Neural crest cell (in vitro differentiated cells): ENCODE data around the gene GPR153. TPM values are rescaled to one million over a fixed set of nuclear protein-coding genes. Genes with fewer than 3 reads are reported as not detected.
A peak's percentile ranks its signal among the peaks of the same experiment; 100 is the strongest.

ENCODE experiments used
- DNase-seq: peaks from one replicate; pipeline ENCODE4 v3.0.0; 2021; ENCODE audit warnings: low read depth, mixed read lengths, low spot score
- H3K27ac Mint-ChIP-seq: one replicate; pipeline ENCODE4 v1.8.0; 2021; ENCODE audit warnings: mild to moderate bottlenecking, mixed read lengths; ENCODE audit not compliant: unreplicated experiment
- H3K27me3 Mint-ChIP-seq: 2 replicates; pipeline ENCODE4 v1.8.0; 2021; ENCODE audit warnings: low read depth, mild to moderate bottlenecking, mixed read lengths
- H3K36me3 Mint-ChIP-seq: 2 replicates; pipeline ENCODE4 v1.8.0; 2021; ENCODE audit warnings: low read depth, mild to moderate bottlenecking, mixed read lengths
- H3K4me1 Mint-ChIP-seq: 2 replicates; pipeline ENCODE4 v1.8.0; 2021; ENCODE audit warnings: mixed read lengths
- H3K4me3 Mint-ChIP-seq: one replicate; pipeline ENCODE4 v1.8.0; 2021; ENCODE audit warnings: mild to moderate bottlenecking, mixed read lengths
- H3K9me3 Mint-ChIP-seq: 2 replicates; pipeline ENCODE4 v1.8.0; 2021; ENCODE audit warnings: mixed read lengths
- total RNA-seq: library from RNA; stranded (reverse); gene quantifications from 2 replicates; pipeline ENCODE4 v1.2.1, GENCODE V29; 2021
- TF ChIP-seq, protein P1 (sequence below): fragments of 200-600 bp; sonication (generic); conservative IDR thresholded peaks from 2 replicates; pipeline ENCODE4 v1.5.0; 2021; ENCODE audit warnings: antibody characterized with exemption, mild to moderate bottlenecking

Gene GPR153
- total RNA-seq, 1 donor from 2014 or later, result 28.1 TPM

- Mint-ChIP-seq H3K4me3 (no peak overlapping the region), H3K36me3 (peaks cover 24% of the 10 kb centered on the region), H3K27me3 (no peaks in the 10 kb centered on the region), H3K9me3 (no peaks in the 10 kb centered on the region), H3K27ac (no peak overlapping the region), H3K4me1 (peaks cover 3% of the 10 kb centered on the region)
- TF ChIP-seq, protein P1, sequence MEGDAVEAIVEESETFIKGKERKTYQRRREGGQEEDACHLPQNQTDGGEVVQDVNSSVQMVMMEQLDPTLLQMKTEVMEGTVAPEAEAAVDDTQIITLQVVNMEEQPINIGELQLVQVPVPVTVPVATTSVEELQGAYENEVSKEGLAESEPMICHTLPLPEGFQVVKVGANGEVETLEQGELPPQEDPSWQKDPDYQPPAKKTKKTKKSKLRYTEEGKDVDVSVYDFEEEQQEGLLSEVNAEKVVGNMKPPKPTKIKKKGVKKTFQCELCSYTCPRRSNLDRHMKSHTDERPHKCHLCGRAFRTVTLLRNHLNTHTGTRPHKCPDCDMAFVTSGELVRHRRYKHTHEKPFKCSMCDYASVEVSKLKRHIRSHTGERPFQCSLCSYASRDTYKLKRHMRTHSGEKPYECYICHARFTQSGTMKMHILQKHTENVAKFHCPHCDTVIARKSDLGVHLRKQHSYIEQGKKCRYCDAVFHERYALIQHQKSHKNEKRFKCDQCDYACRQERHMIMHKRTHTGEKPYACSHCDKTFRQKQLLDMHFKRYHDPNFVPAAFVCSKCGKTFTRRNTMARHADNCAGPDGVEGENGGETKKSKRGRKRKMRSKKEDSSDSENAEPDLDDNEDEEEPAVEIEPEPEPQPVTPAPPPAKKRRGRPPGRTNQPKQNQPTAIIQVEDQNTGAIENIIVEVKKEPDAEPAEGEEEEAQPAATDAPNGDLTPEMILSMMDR, result no peak
- no peak for DNase-seq
Measured at GRCh38 chr1:6303397-6304012, 42.6 kb upstream of the GPR153 start.

- TF ChIP-seq, protein P1, result no peak
- Mint-ChIP-seq H3K36me3 (peaks cover 20% of the 10 kb centered on the region), H3K27me3 (no peaks in the 10 kb centered on the region), H3K4me3 (no peak overlapping the region), H3K9me3 (no peaks in the 10 kb centered on the region), H3K4me1 (peaks cover 3% of the 10 kb centered on the region), H3K27ac (no peak overlapping the region)
- DNase-seq, result no peak
Measured at GRCh38 chr1:6302568-6302967, 41.7 kb upstream of the GPR153 start.

GRCh38 chr1:6301526-6301925, 40.6 kb upstream of the GPR153 start:
- no peak for DNase-seq
- H3K27ac Mint-ChIP-seq, result no peak overlapping the region
- TF ChIP-seq, protein P1, result no peak
- peaks cover 3% of the 10 kb centered on the region for H3K4me1 Mint-ChIP-seq
- H3K27me3 Mint-ChIP-seq, result no peaks in the 10 kb centered on the region
- no peak overlapping the region for H3K4me3 Mint-ChIP-seq
- peaks cover 9% of the 10 kb centered on the region for H3K36me3 Mint-ChIP-seq
- H3K9me3 Mint-ChIP-seq, result no peaks in the 10 kb centered on the region

DNA sequence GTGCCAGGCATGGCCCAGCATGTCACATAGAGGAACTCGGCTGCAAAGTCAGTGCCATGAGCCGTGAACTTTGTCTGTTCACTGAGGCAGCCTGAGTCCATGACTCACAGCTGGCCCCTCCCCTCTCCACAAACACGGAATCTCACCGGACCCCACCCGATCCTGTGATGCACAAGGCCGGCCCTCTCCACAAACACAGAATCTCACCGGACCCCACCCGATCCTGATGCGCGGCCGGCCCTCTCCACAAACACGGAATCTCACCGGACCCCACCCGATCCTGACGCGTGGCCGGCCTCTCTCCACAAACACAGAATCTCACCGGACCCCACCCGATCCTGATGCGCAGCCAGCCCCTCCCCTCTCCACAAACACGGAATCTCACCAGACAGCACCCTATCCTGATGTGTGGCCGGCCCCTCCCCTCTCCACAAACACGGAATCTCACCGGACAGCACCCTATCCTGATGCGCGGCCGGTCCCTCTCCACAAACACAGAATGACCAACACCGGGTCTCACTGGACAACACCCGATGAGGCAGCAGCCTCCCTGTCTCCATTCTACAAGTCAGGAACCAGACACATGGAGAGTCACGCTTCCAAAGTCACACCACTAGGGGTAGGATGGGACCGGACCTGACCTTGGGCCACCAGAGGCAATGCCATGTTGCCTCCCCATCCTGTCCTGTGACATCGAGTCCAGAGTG, 39.6 kb upstream of the GPR153 start:
- no peak overlapping the region for H3K4me3 Mint-ChIP-seq
- peaks cover 3% of the 10 kb centered on the region for H3K4me1 Mint-ChIP-seq
- H3K36me3 Mint-ChIP-seq, result peaks cover 6% of the 10 kb centered on the region
- H3K9me3 Mint-ChIP-seq, result no peaks in the 10 kb centered on the region
- no peak for DNase-seq
- TF ChIP-seq, protein P1, result no peak
- no peaks in the 10 kb centered on the region for H3K27me3 Mint-ChIP-seq
- peak overlapping the region; percentile 82 for H3K27ac Mint-ChIP-seq

GRCh38 chr1:6299557-6300165, 38.8 kb upstream of the GPR153 start:
- TF ChIP-seq, protein P1, result no peak
- Mint-ChIP-seq H3K36me3 (peaks cover 6% of the 10 kb centered on the region), H3K9me3 (no peaks in the 10 kb centered on the region), H3K4me1 (peaks cover 3% of the 10 kb centered on the region), H3K4me3 (no peak overlapping the region), H3K27ac (peak overlapping the region; percentile 91), H3K27me3 (no peaks in the 10 kb centered on the region)
- no peak for DNase-seq
